Endodermal cell (in vitro differentiated cells): ENCODE measurements around the gene DNAJC1. TPM values are rescaled to one million over a fixed set of nuclear protein-coding genes. Genes with fewer than 3 reads are reported as not detected.

Source experiments
- DNase-seq: peaks from one replicate; pipeline ENCODE4 v3.0.0-alpha.2; 2017
- H3K27ac ChIP-seq: 2 replicates; pipeline ENCODE4 v1.5.1; 2013; ENCODE audit warnings: mild to moderate bottlenecking, low read depth, low read length, moderate library complexity
- H3K27me3 ChIP-seq: 2 replicates; pipeline ENCODE4 v1.6.1; 2013; ENCODE audit warnings: mild to moderate bottlenecking, low read length, moderate library complexity; ENCODE audit not compliant: insufficient read depth, control insufficient read depth, poor library complexity, severe bottlenecking
- H3K36me3 ChIP-seq: 2 replicates; pipeline ENCODE4 v1.7.0; 2013; ENCODE audit warnings: mild to moderate bottlenecking, low read length, moderate library complexity; ENCODE audit not compliant: control insufficient read depth, insufficient read depth
- H3K4me1 ChIP-seq: one replicate; pipeline ENCODE4 v1.7.0; 2013; ENCODE audit warnings: low read length; ENCODE audit not compliant: control insufficient read depth, insufficient read depth
- H3K4me3 ChIP-seq: 2 replicates; pipeline ENCODE4 v1.5.1; 2013; ENCODE audit warnings: mild to moderate bottlenecking, low read length, moderate library complexity
- H3K9ac ChIP-seq: 2 replicates; pipeline ENCODE4 v1.6.1; 2013; ENCODE audit warnings: mild to moderate bottlenecking, low read length, moderate library complexity; ENCODE audit not compliant: poor library complexity, severe bottlenecking; ENCODE audit errors: extremely low read depth
- H3K9me3 ChIP-seq: 2 replicates; pipeline ENCODE4 v1.6.1; 2013; ENCODE audit warnings: mild to moderate bottlenecking, low read length, moderate library complexity; ENCODE audit not compliant: control insufficient read depth
- H3K27ac Mint-ChIP-seq: 2 replicates; pipeline ENCODE4 v1.8.0; 2020; ENCODE audit warnings: mixed read lengths
- H3K27me3 Mint-ChIP-seq: 2 replicates; pipeline ENCODE4 v1.8.0; 2021; ENCODE audit warnings: mild to moderate bottlenecking, mixed read lengths; ENCODE audit not compliant: insufficient read depth
- H3K36me3 Mint-ChIP-seq: 2 replicates; pipeline ENCODE4 v1.8.0; 2020; ENCODE audit warnings: low read depth, mixed read lengths
- H3K4me1 Mint-ChIP-seq: 2 replicates; pipeline ENCODE4 v1.8.0; 2020; ENCODE audit warnings: mixed read lengths
- H3K4me3 Mint-ChIP-seq: 2 replicates; pipeline ENCODE4 v1.8.0; 2020; ENCODE audit warnings: mild to moderate bottlenecking, moderate library complexity, mixed read lengths
- H3K9me3 Mint-ChIP-seq: 2 replicates; pipeline ENCODE4 v1.8.0; 2020; ENCODE audit warnings: mild to moderate bottlenecking, mixed read lengths
- WGBS, 2 experiments: methylation state at CpG; one replicate each; pipeline versions ENCODE4 v1.1.5 to v1.1.7; 2013; ENCODE audit warnings: missing lambda C conversion rate in 2 of 2, mixed read lengths in 1 of 2; ENCODE audit not compliant: insufficient coverage in 1 of 2, insufficient read length in 1 of 2; 5-methylcytosine and 5-hydroxymethylcytosine counted together
- total RNA-seq, 2 donors: library from RNA; stranded (reverse); fragmentation: NEBNext Ultra II Directional in 1 of 2; extraction: Animal tissue kit (Norgen Biotek cat#: 25700) in 1 of 2; gene quantifications; 2 replicates in 1 of 2; 3 replicates in 1 of 2; pipeline ENCODE4 v1.2.1, GENCODE V29; 2021
- TF ChIP-seq, protein P1 (sequence below): fragments of 200-600 bp; sonication (generic); conservative IDR thresholded peaks from 2 replicates; pipeline ENCODE4 v1.5.0; 2021; ENCODE audit warnings: antibody characterized with exemption, mild to moderate bottlenecking

The DNAJC1 gene
- total RNA-seq, 2 donors from 2014 or later = 23.5 to 30.4 TPM

DNA sequence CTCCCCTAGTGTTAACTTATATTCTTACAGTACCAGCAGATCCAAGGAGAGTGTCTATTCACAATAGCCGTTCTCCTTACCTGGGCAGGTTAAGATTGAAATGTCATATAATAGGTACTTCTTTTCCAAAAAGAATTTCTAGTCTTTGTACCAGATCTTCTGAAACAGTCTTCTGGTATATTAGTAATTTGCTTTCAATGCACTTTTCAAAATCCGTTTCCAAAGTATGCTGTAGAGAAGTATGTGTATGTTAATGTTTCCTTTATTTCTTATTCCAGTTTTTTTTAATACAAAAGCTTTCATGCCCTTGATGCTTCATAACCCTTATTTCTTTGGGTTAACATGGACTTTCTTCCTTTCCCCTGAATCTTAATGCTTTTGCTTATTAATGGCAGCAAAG lies 281.3 kb downstream of the DNAJC1 start:
- no peak overlapping the region for H3K9ac ChIP-seq
- H3K9me3 ChIP-seq = no peaks in the 10 kb centered on the region
- H3K4me1 Mint-ChIP-seq = peaks cover 33% of the 10 kb centered on the region
- no peak overlapping the region for H3K27ac Mint-ChIP-seq
- peaks cover 18% of the 10 kb centered on the region for H3K4me1 ChIP-seq
- H3K27me3 Mint-ChIP-seq = no peaks in the 10 kb centered on the region
- TF ChIP-seq, protein P1, sequence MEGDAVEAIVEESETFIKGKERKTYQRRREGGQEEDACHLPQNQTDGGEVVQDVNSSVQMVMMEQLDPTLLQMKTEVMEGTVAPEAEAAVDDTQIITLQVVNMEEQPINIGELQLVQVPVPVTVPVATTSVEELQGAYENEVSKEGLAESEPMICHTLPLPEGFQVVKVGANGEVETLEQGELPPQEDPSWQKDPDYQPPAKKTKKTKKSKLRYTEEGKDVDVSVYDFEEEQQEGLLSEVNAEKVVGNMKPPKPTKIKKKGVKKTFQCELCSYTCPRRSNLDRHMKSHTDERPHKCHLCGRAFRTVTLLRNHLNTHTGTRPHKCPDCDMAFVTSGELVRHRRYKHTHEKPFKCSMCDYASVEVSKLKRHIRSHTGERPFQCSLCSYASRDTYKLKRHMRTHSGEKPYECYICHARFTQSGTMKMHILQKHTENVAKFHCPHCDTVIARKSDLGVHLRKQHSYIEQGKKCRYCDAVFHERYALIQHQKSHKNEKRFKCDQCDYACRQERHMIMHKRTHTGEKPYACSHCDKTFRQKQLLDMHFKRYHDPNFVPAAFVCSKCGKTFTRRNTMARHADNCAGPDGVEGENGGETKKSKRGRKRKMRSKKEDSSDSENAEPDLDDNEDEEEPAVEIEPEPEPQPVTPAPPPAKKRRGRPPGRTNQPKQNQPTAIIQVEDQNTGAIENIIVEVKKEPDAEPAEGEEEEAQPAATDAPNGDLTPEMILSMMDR = no peak
- H3K27ac ChIP-seq = no peak overlapping the region
- peaks cover 31% of the 10 kb centered on the region for H3K36me3 ChIP-seq
- no peak overlapping the region for H3K4me3 ChIP-seq
- no peak overlapping the region for H3K4me3 Mint-ChIP-seq
- 86% methylated on average over 1 of the region's 2 CpGs; no CpG with 5 or more reads in 1 of the 2 experiments for WGBS, 2 experiments
- H3K9me3 Mint-ChIP-seq = no peaks in the 10 kb centered on the region
- peaks cover 24% of the 10 kb centered on the region for H3K36me3 Mint-ChIP-seq
- no peak for DNase-seq
- H3K27me3 ChIP-seq = no peaks in the 10 kb centered on the region

DNA sequence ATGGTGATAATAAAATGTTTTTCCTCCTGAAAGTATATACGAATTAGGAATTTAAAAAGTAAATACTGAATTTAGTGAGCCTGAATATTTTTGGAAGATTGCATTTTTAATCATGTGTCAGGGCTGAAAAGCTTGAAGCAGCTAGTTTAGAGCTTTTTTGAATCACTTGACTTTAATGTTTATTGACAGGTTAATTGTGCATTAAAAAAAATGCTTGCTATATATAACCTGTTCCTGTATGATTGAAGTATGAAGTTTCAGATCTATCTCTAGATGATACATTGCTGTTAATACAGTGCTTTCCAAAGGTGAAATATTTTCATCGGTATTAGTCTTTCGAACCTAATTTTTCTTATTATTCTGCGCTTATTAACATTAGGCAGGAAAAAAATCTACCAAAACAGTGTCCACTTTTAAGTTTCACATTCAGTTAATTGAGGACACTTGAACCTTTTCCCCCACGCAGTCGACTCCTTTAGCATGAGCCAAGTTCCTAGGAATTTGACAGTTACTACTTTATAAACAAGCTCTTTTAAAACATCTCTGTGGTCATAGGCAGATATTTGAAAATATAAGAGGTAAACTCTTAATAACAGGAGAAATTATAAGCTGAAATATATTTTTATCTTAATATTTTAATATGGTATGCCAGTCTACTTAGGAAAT lies 282.4 kb downstream of the DNAJC1 start:
- no peak overlapping the region for H3K27ac ChIP-seq
- H3K9me3 Mint-ChIP-seq = no peaks in the 10 kb centered on the region
- 88 to 93% methylated on average over 6 of the region's 6 CpGs for WGBS, 2 experiments
- H3K4me1 Mint-ChIP-seq = peaks cover 27% of the 10 kb centered on the region
- DNase-seq = no peak
- no peaks in the 10 kb centered on the region for H3K9me3 ChIP-seq
- no peaks in the 10 kb centered on the region for H3K27me3 Mint-ChIP-seq
- no peaks in the 10 kb centered on the region for H3K27me3 ChIP-seq
- no peak overlapping the region for H3K4me3 Mint-ChIP-seq
- H3K36me3 Mint-ChIP-seq = peaks cover 25% of the 10 kb centered on the region
- H3K36me3 ChIP-seq = peaks cover 28% of the 10 kb centered on the region
- peaks cover 7% of the 10 kb centered on the region for H3K4me1 ChIP-seq
- no peak overlapping the region for H3K27ac Mint-ChIP-seq
- TF ChIP-seq, protein P1 = no peak
- no peak overlapping the region for H3K4me3 ChIP-seq
- no peak overlapping the region for H3K9ac ChIP-seq

DNA sequence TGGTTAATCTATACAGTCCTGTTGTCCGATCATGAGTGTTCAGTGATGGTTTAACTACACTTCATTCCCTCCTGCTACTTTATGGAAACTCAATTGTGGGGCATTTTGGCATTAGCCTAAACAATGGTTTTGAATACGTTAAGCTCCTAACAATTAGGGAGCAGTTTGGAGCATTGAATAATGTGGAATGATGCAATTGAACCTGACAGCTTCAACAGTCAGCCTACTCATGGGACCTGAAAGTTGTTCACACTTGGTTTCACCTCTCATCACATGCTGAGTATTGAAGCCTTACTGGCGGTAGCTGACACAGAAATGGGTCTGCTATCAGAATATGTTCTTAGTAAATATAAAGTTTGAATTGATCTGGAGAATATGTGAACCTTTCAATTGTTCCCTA lies 283.4 kb downstream of the DNAJC1 start:
- Histone ChIP-seq H3K27ac (peak overlapping the region; percentile 55), H3K9me3 (no peaks in the 10 kb centered on the region), H3K27me3 (no peaks in the 10 kb centered on the region), H3K9ac (no peak overlapping the region), H3K4me3 (no peak overlapping the region), H3K36me3 (peaks cover 35% of the 10 kb centered on the region), H3K4me1 (peaks cover 7% of the 10 kb centered on the region)
- H3K4me1 Mint-ChIP-seq = peaks cover 26% of the 10 kb centered on the region
- no peak overlapping the region for H3K4me3 Mint-ChIP-seq
- peak; percentile 44 for DNase-seq
- no peaks in the 10 kb centered on the region for H3K9me3 Mint-ChIP-seq
- H3K27me3 Mint-ChIP-seq = no peaks in the 10 kb centered on the region
- peaks cover 34% of the 10 kb centered on the region for H3K36me3 Mint-ChIP-seq
- WGBS, 2 experiments = 75 to 78% methylated on average over 2 to 3 of the region's 3 CpGs
- TF ChIP-seq, protein P1 = no peak
- peak overlapping the region; percentile 36 for H3K27ac Mint-ChIP-seq
